Suprapubic skin (tissue), 3 donors: ENCODE data around the gene IKZF1.

Source experiments
- POLR2AphosphoS5 ChIP-seq, 3 donors: sonication (generic); formaldehyde crosslinking; IDR thresholded peaks; one replicate each; pipeline ENCODE4 v1.6.1; 2017; ENCODE audit warnings: antibody characterized with exemption in 3 of 3
- TF ChIP-seq, protein P1 (sequence below), 2 donors: fragments of 200-600 bp in 1 of 2; fragments of 450-650 bp in 1 of 2; sonication (generic) in 1 of 2; IDR thresholded peaks; one replicate each; pipeline ENCODE4 v1.5.1; 2016 to 2019; ENCODE audit warnings: antibody characterized with exemption in 2 of 2, mild to moderate bottlenecking in 1 of 2, moderate library complexity in 1 of 2

DNA sequence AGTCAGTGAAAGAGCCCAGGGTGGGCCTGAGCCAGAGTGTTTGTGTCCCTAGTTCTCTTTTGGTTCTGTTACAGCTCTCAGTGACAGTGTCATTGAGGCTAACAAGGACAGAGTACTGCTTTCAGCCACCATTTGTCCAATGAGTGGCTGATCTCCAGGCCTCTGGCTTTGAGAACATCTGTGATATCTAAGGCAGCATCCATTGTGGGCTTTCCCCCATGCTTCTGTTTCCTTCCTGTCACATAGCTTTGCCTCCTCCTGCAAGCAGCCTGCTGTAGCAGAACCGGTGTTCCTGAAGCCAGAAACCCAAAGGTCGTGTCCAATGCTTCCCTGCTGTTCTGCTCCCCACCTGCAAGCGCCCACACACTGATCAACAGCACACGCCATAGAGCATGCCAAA, 68.4 kb downstream of the IKZF1 start:
- TF ChIP-seq, protein P1, sequence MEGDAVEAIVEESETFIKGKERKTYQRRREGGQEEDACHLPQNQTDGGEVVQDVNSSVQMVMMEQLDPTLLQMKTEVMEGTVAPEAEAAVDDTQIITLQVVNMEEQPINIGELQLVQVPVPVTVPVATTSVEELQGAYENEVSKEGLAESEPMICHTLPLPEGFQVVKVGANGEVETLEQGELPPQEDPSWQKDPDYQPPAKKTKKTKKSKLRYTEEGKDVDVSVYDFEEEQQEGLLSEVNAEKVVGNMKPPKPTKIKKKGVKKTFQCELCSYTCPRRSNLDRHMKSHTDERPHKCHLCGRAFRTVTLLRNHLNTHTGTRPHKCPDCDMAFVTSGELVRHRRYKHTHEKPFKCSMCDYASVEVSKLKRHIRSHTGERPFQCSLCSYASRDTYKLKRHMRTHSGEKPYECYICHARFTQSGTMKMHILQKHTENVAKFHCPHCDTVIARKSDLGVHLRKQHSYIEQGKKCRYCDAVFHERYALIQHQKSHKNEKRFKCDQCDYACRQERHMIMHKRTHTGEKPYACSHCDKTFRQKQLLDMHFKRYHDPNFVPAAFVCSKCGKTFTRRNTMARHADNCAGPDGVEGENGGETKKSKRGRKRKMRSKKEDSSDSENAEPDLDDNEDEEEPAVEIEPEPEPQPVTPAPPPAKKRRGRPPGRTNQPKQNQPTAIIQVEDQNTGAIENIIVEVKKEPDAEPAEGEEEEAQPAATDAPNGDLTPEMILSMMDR (IDR thresholded peaks at IDR 0.05) = no peak
- no peak for TF ChIP-seq POLR2AphosphoS5 (IDR thresholded peaks at IDR 0.05)
